Measurements from ENCODE around the gene CCSER2.

- no peak for TF ChIP-seq CTCF (IDR thresholded peaks at IDR 0.05; ENCODE audit: low read depth, low read length)
- TF ChIP-seq MAX (IDR thresholded peaks at IDR 0.05; ENCODE audit: low read depth, low read length): no peak
These were observed 20.1 kb downstream of the CCSER2 start for GRCh38 chr10:84348447-84348846.

Measured in NB4 (cell line).